CD4-positive, alpha-beta T cell (primary cell): ENCODE results near the gene NEGR1. TPM values are rescaled to one million over a fixed set of nuclear protein-coding genes. Genes with fewer than 3 reads are reported as not detected.

ENCODE experiments used
- ATAC-seq: fragments of 200-7000 bp; cut with Tn5 transposase; one replicate; pipeline ENCODE4 v1.10.0; 2022; ENCODE audit warnings: mild to moderate bottlenecking; ENCODE audit not compliant: poor library complexity
- CTCF ChIA-PET: fragments of 350-600 bp; sonication (Branson Sonifier 250); formaldehyde crosslinking; loops from one replicate; lab custom pipeline; 2021; ENCODE audit warnings: antibody characterized with exemption, inconsistent platforms; lab: Charles Lee
- POLR2A ChIA-PET: fragments of 350-600 bp; sonication (Branson Sonifier 250); formaldehyde crosslinking; loops from one replicate; lab custom pipeline; 2021; ENCODE audit warnings: antibody characterized with exemption, inconsistent platforms; lab: Charles Lee
- DNase-seq, 14 experiments: peaks; one replicate each; pipeline ENCODE4 v3.0.0-alpha.2; 2013 to 2020; ENCODE audit warnings: mixed read lengths in 2 of 14
- H3K27ac ChIP-seq, 2 donors: one replicate each; pipeline versions ENCODE4 v1.5.1 to v1.7.0; 2013; ENCODE audit warnings: low read length in 2 of 2, low read depth in 1 of 2, mild to moderate bottlenecking in 1 of 2
- H3K27me3 ChIP-seq, 2 experiments: 1 replicate in 1 of 2; 2 replicates in 1 of 2; pipeline versions ENCODE4 v1.6.1 to v1.7.0; 2013; ENCODE audit warnings: low read length in 2 of 2, control low read depth in 1 of 2, mild to moderate bottlenecking in 1 of 2, moderate library complexity in 1 of 2; ENCODE audit not compliant: insufficient read depth in 2 of 2, control insufficient read depth in 1 of 2
- H3K36me3 ChIP-seq: one replicate; pipeline ENCODE4 v1.6.1; 2013; ENCODE audit warnings: low read length, control low read depth; ENCODE audit not compliant: insufficient read depth
- H3K4me1 ChIP-seq: one replicate; pipeline ENCODE4 v1.6.1; 2013; ENCODE audit warnings: low read length, control low read depth; ENCODE audit not compliant: insufficient read depth
- H3K4me3 ChIP-seq: one replicate; pipeline ENCODE4 v1.5.1; 2013; ENCODE audit warnings: mild to moderate bottlenecking, low read length, moderate library complexity
- H3K9me3 ChIP-seq, 2 experiments: 1 replicate in 1 of 2; 2 replicates in 1 of 2; pipeline versions ENCODE4 v1.6.1 to v1.7.0; 2013; ENCODE audit warnings: low read length in 2 of 2, mild to moderate bottlenecking in 2 of 2, control low read depth in 1 of 2, moderate library complexity in 1 of 2; ENCODE audit not compliant: control insufficient read depth in 1 of 2, insufficient read depth in 1 of 2
- H3K27ac Mint-ChIP-seq: one replicate; pipeline ENCODE4 v1.8.0; 2020; ENCODE audit warnings: mixed read lengths
- H3K27me3 Mint-ChIP-seq: one replicate; pipeline ENCODE4 v1.8.0; 2021; ENCODE audit warnings: mixed read lengths
- H3K36me3 Mint-ChIP-seq: one replicate; pipeline ENCODE4 v1.8.0; 2021; ENCODE audit warnings: low read depth, mixed read lengths
- H3K4me1 Mint-ChIP-seq: one replicate; pipeline ENCODE4 v1.8.0; 2021; ENCODE audit warnings: low read depth, mixed read lengths
- H3K4me3 Mint-ChIP-seq: one replicate; pipeline ENCODE4 v1.8.0; 2020; ENCODE audit warnings: mild to moderate bottlenecking, mixed read lengths
- H3K9me3 Mint-ChIP-seq: one replicate; pipeline ENCODE4 v1.8.0; 2020; ENCODE audit warnings: mixed read lengths
- intact Hi-C, 2 experiments: fragments of 100-400 bp; cut with DNase I in 1 of 2; cut with micrococcal nuclease in 1 of 2; formaldehyde crosslinking; loops; one replicate each; pipeline versions ENCODE4 v1.15.1 to v1.9.0; 2023 to 2025; cut with DNase I, micrococcal nuclease
- total RNA-seq, 174 experiments: library from RNA in 2 of 174; stranded (reverse) in 2 of 174; gene quantifications; one replicate each; pipeline ENCODE4 v1.2.3 and lab custom pipeline; 2021 to 2026
- TF ChIP-seq, protein P1 (sequence below): fragments of 200-600 bp; IDR thresholded peaks from one replicate; pipeline ENCODE4 v1.8.0; 2022; ENCODE audit warnings: antibody characterized with exemption, mild to moderate bottlenecking

NEGR1 gene
- total RNA-seq, 2 experiments from 2014 or later = 0.03 TPM

DNA sequence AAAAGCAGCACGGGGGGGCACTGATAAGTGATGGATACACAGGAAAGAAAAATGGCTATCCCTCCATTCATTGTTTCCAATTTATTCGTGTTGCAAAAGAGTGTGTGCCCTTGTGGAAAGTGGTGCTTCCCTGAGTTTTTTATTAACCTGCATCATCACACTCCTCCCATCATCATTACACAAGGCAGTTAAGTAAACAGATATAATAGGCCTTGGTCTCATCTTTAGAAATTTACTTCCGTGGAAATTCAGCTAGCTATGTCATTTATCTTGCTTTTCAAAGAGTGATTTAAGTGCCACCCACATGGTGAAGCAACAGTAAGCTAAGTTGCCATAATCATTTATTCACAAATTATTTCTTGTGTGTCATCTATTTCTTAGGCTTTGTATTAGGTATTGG, 473.3 kb downstream of the NEGR1 start:
- DNase-seq (no peak), ATAC-seq (no peak)
- H3K27me3 ChIP-seq = no peaks in the 10 kb centered on the region
- no peaks in the 10 kb centered on the region for H3K36me3 ChIP-seq
- no peak overlapping the region for H3K4me3 ChIP-seq
- H3K9me3 Mint-ChIP-seq = no peaks in the 10 kb centered on the region
- H3K36me3 Mint-ChIP-seq = no peaks in the 10 kb centered on the region
- no peak overlapping the region for H3K27ac Mint-ChIP-seq
- CTCF ChIA-PET = no interaction called here
- no peaks in the 10 kb centered on the region for H3K27me3 Mint-ChIP-seq
- no peaks in the 10 kb centered on the region for H3K4me1 Mint-ChIP-seq
- TF ChIP-seq, protein P1, sequence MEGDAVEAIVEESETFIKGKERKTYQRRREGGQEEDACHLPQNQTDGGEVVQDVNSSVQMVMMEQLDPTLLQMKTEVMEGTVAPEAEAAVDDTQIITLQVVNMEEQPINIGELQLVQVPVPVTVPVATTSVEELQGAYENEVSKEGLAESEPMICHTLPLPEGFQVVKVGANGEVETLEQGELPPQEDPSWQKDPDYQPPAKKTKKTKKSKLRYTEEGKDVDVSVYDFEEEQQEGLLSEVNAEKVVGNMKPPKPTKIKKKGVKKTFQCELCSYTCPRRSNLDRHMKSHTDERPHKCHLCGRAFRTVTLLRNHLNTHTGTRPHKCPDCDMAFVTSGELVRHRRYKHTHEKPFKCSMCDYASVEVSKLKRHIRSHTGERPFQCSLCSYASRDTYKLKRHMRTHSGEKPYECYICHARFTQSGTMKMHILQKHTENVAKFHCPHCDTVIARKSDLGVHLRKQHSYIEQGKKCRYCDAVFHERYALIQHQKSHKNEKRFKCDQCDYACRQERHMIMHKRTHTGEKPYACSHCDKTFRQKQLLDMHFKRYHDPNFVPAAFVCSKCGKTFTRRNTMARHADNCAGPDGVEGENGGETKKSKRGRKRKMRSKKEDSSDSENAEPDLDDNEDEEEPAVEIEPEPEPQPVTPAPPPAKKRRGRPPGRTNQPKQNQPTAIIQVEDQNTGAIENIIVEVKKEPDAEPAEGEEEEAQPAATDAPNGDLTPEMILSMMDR = no peak
- H3K9me3 ChIP-seq = no peaks in the 10 kb centered on the region
- H3K27ac ChIP-seq = no peak overlapping the region
- H3K4me3 Mint-ChIP-seq = no peak overlapping the region
- intact Hi-C loops = no loop called here
- POLR2A ChIA-PET = interaction anchor here (0.7 kb wide), 1 partner anchor 37 kb away, joined by 3 read pairs; no protein-coding TSS in a partner anchor
- H3K4me1 ChIP-seq = no peaks in the 10 kb centered on the region

DNA sequence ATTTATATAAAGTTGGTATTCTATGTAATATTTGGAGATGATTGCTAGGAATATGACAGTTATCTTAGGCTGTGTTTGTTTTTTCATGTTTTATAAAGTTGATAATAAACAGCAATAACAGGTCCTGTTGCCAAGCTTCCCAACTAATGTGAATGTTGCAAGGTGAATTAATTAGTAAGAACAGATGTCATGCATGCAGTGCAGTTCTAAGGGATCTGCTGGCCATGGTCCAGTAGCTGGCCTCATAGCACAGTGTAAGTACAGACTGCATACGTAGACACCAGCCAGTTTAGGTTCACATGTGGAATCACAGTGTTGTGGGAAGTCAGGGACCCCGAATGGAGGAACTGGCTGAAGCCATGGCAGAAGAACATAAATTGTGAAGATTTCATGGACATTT, 478.2 kb downstream of the NEGR1 start:
- Histone ChIP-seq H3K4me1 (no peaks in the 10 kb centered on the region), H3K27ac (no peak overlapping the region), H3K4me3 (no peak overlapping the region), H3K36me3 (no peaks in the 10 kb centered on the region), H3K9me3 (no peaks in the 10 kb centered on the region), H3K27me3 (no peaks in the 10 kb centered on the region)
- intact Hi-C loops = no loop called here
- DNase-seq (no peak), ATAC-seq (no peak)
- no peaks in the 10 kb centered on the region for H3K4me1 Mint-ChIP-seq
- H3K36me3 Mint-ChIP-seq = no peaks in the 10 kb centered on the region
- no peaks in the 10 kb centered on the region for H3K9me3 Mint-ChIP-seq
- H3K27me3 Mint-ChIP-seq = no peaks in the 10 kb centered on the region
- TF ChIP-seq, protein P1 = no peak
- POLR2A ChIA-PET = no interaction called here
- no peak overlapping the region for H3K4me3 Mint-ChIP-seq
- no peak overlapping the region for H3K27ac Mint-ChIP-seq
- CTCF ChIA-PET = no interaction called here

DNA sequence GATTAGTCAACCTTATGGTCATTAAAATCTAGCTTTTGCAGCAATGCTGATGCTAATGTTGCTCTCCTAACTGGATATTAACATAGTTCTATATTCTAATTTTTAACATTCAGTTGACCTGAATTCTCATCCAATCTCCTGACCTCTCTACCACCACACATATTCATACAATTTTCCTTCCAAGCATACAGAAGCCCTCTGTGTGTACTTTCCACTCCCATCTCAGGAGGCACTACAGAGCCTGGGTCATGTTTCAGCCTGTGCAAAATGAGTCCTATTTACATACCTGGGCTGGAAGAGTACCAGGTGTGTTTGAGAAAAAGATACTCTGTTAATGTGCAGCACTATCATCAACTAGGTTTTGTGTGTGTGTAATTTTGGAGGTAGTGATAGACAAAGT, 486.3 kb downstream of the NEGR1 start:
- no peaks in the 10 kb centered on the region for H3K27me3 Mint-ChIP-seq
- Histone ChIP-seq H3K4me3 (no peak overlapping the region), H3K36me3 (no peaks in the 10 kb centered on the region), H3K27me3 (no peaks in the 10 kb centered on the region), H3K9me3 (no peaks in the 10 kb centered on the region), H3K27ac (no peak overlapping the region), H3K4me1 (no peaks in the 10 kb centered on the region)
- H3K27ac Mint-ChIP-seq = no peak overlapping the region
- CTCF ChIA-PET = no interaction called here
- no peak overlapping the region for H3K4me3 Mint-ChIP-seq
- intact Hi-C loops = no loop called here
- H3K9me3 Mint-ChIP-seq = peaks cover 3% of the 10 kb centered on the region
- POLR2A ChIA-PET = no interaction called here
- no peaks in the 10 kb centered on the region for H3K4me1 Mint-ChIP-seq
- H3K36me3 Mint-ChIP-seq = no peaks in the 10 kb centered on the region
- TF ChIP-seq, protein P1 = no peak
- DNase-seq = no peak
- ATAC-seq = no peak
